ENCODE results near the gene MCU.

GRCh38 chr10:72729528-72729927 is 37.6 kb downstream of the MCU start:
- TF ChIP-seq POLR2A (IDR thresholded peaks at IDR 0.05; ENCODE audit: low read depth, low read length): no peak
- TF ChIP-seq TAF1 (IDR thresholded peaks at IDR 0.05; ENCODE audit: borderline replicate concordance, low read depth, low read length): no peak

All from GM12892 (cell line).